GM21515 (cell line): Measurements from ENCODE around the gene VSIG10L.

Source experiments
- ATAC-seq: cut with Tn5 transposase; IDR thresholded peaks from one replicate; pipeline ENCODE4 v1.9.1; 2021; ENCODE audit not compliant: unreplicated experiment

The VSIG10L gene

GRCh38 chr19:51318687-51319648 lies 23.0 kb downstream of the VSIG10L start:
- ATAC-seq = no peak

GRCh38 chr19:51317968-51318367 lies 24.0 kb downstream of the VSIG10L start:
- ATAC-seq = no peak

GRCh38 chr19:51317376-51317775 lies 24.6 kb downstream of the VSIG10L start:
- ATAC-seq = no peak

GRCh38 chr19:51316688-51317087 lies 25.3 kb downstream of the VSIG10L start:
- no peak for ATAC-seq

GRCh38 chr19:51311351-51312257 lies 30.3 kb downstream of the VSIG10L start, which contains the start of gene IGLON5:
Gene IGLON5, plus strand, starts transcription at chr19:51311644. Its CDS starts 204 bp downstream, at chr19:51311848.
- no peak for ATAC-seq

- no peak for ATAC-seq
Measured at GRCh38 chr19:51305479-51305878, 36.5 kb downstream of the VSIG10L start.

- ATAC-seq = no peak
Measured at GRCh38 chr19:51301266-51301665, 40.7 kb downstream of the VSIG10L start.

GRCh38 chr19:51297406-51297805 lies 44.5 kb downstream of the VSIG10L start:
- ATAC-seq = no peak

GRCh38 chr19:51296336-51297093 lies 45.4 kb downstream of the VSIG10L start:
- ATAC-seq = no peak

- ATAC-seq = no peak
Measured at GRCh38 chr19:51295382-51296126, 46.4 kb downstream of the VSIG10L start.

- no peak for ATAC-seq
Measured at GRCh38 chr19:51294977-51295375, 47.0 kb downstream of the VSIG10L start.

GRCh38 chr19:51294211-51294976 lies 47.5 kb downstream of the VSIG10L start:
- ATAC-seq = no peak

- ATAC-seq = no peak
Measured at GRCh38 chr19:51293571-51294210, 48.2 kb downstream of the VSIG10L start.

GRCh38 chr19:51292971-51293370 lies 49.0 kb downstream of the VSIG10L start:
- no peak for ATAC-seq

- no peak for ATAC-seq
Measured at GRCh38 chr19:51289635-51290034, 52.3 kb downstream of the VSIG10L start.

- ATAC-seq = no peak
Measured at GRCh38 chr19:51285682-51286081, 56.3 kb downstream of the VSIG10L start.

GRCh38 chr19:51282335-51282734 lies 59.6 kb downstream of the VSIG10L start:
- no peak for ATAC-seq
